Adipose tissue (tissue), 3 donors: Measurements from ENCODE around the gene SNW1. TPM values are rescaled to one million over a fixed set of nuclear protein-coding genes. Genes with fewer than 3 reads are reported as not detected.

Source experiments
- H3K27ac ChIP-seq: one replicate; pipeline ENCODE4 v1.5.1; 2013; ENCODE audit warnings: low read depth, low read length
- WGBS, 3 donors: extraction: QIAGEN DNeasy Blood & Tissue Kit; methylation state at CpG; one replicate each; pipeline ENCODE4 v1.1.7; 2013; 5-methylcytosine and 5-hydroxymethylcytosine counted together
- polyA plus RNA-seq, 3 donors: library from polyadenylated mRNA; stranded (reverse); fragments of 200-250 nt; gene quantifications; one replicate each; pipeline ENCODE4 v1.2.3, GENCODE V29; 2013
- donor health status: healthy with polysubstance abuse.
- donor health status: Bipolar disorder and iron deficiency.
- donor health status: healthy.

The SNW1 gene
- polyA plus RNA-seq, 3 donors, result 24.7 to 52.4 (median 36.6) TPM

DNA sequence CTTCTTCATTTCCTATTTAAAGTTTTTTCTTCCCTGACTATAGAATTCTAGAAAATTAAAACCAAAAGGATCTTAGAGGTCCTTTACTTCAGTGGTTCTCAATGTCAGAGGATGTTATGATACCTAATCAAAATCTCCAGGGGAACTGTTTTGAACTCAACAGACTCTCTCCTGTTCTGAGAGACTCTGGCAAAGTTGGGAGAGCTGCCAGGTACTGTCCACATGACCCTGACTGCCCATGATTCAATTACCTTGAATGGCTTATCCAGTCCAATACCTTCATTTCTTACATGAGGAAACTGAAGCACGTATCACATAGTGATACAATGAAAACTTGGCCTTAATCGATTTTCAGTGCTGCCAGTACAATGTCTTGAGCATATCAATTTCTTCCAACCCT, 69.7 kb downstream of the SNW1 start:
- H3K27ac ChIP-seq, result no peak overlapping the region
- 80 to 94% (median 93%) methylated on average over 2 of the region's 2 CpGs for WGBS, 3 donors

DNA sequence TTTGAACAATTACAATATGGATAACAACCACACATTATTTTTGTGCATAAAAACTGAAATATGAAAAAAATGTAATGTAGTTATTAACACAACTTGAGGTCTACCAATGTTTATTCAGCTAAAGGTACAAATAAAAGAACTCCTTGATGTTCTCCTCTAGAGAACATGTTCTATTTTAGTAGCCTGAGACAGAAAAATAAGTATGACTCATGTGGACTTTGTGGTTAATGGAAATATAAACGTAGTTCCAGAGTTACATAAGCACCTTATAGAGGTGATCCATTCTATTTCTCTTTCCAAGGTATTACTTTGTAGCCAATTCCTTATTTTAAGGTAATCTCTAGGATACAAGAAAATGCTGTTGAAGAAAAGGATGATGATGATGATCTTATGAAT, 78.8 kb downstream of the SNW1 start:
- WGBS, 3 donors, result 21 to 30% (median 21%) methylated on average over 1 of the region's 1 CpG
- H3K27ac ChIP-seq, result no peak overlapping the region

DNA sequence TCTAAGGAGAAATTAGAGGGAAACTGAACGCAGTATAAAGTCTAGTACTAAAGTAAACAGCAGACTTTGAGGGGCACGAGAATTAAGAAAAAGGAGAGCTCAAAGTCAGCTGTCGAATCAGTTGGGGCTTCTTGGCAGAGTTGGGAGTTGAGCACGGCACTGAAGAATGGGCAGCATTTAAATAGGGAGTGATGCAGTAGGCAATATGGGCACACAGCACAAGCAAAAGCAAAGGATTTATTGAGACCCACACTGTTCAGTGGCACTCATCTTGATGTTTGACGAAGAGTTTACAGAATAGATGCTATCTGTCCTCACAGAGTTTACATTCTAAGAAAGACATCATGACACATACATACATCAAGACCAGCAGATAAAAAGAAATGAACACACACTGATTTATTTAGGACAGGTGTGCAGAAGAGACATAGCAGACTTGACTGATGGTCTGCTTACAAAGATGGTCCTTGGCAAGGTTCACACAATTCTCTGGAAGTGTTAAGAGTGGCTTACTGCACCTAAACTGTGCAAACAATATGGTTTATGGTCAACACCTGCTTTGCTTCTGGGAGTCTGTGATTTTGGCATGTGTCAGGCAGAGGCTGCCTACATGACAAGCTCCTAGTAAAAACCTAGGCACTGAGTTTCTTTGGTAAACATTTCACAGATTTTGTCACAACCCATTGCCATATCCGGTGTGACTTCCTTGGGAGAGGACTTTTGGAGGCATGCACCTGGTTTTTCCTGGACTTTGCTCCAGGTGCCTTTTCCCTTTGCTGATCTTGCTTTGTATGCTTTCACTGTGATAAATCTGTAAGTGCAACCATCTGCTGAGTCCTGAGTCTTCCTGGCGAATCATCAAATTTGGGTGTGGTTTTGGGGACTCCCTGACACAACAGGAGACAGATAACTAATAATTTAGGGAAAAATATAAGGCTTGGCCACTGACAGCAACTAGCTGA, 79.5 kb downstream of the SNW1 start:
- 57 to 84% (median 81%) methylated on average over 7 of the region's 7 CpGs for WGBS, 3 donors
- H3K27ac ChIP-seq, result no peak overlapping the region

GRCh38 chr14:77674931-77675330, 86.0 kb downstream of the SNW1 start:
- 77 to 92% (median 84%) methylated on average over 8 of the region's 8 CpGs for WGBS, 3 donors
- H3K27ac ChIP-seq, result no peak overlapping the region

GRCh38 chr14:77673193-77673592, 87.8 kb downstream of the SNW1 start:
- H3K27ac ChIP-seq, result no peak overlapping the region

Other genes with a start within 250 kb of the SNW1 start
- 10 to 100 TPM in 1 of 3 donors, 1 to 10 TPM in 2; 5.4 to 11.3 (median 6.9) TPM for gene SPTLC2, start 144.5 kb downstream of the SNW1 start, polyA plus RNA-seq
- 1 to 10 TPM; 3.3 to 6.3 (median 3.4) TPM for gene ALKBH1, start 53.1 kb downstream of the SNW1 start, polyA plus RNA-seq
- gene SLIRP, start 53.1 kb downstream of the SNW1 start, polyA plus RNA-seq, result 100 to 1,000 TPM; 125 to 291 (median 286) TPM
- 1 to 10 TPM; 4.2 to 5.6 (median 4.5) TPM for gene ADCK1, start 39.0 kb upstream of the SNW1 start, polyA plus RNA-seq